Activated CD4-positive, alpha-beta memory T cell treated with anti-CD3 and anti-CD28 coated beads, Interleukin-2, amount 10 ng/mL, durations not matched to agents 7 days and 5 days (primary cell): Measurements from ENCODE around the gene TSPEAR. TPM values are rescaled to one million over a fixed set of nuclear protein-coding genes. Genes with fewer than 3 reads are reported as not detected.
"Not testable (repeated sequence)": the region's sequence is repeated elsewhere in the genome, so short reads cannot be mapped to it uniquely, and the experiment has no call there.

Experiments used
- CTCF ChIA-PET: fragments of 350-600 bp; sonication (Branson Sonifier 250); formaldehyde crosslinking; loops from one replicate; lab custom pipeline; 2021; ENCODE audit warnings: antibody characterized with exemption, inconsistent platforms; lab: Charles Lee
- POLR2A ChIA-PET: fragments of 350-600 bp; sonication (Branson Sonifier 250); formaldehyde crosslinking; loops from one replicate; lab custom pipeline; 2021; ENCODE audit warnings: antibody characterized with exemption; lab: Charles Lee
- DNase-seq: peaks from one replicate; pipeline ENCODE4 v3.0.0-alpha.2; 2020
- H3K27ac Mint-ChIP-seq: one replicate; pipeline ENCODE4 v1.8.0; 2021; ENCODE audit warnings: mild to moderate bottlenecking, mixed read lengths
- H3K27me3 Mint-ChIP-seq: one replicate; pipeline ENCODE4 v1.8.0; 2021; ENCODE audit warnings: mixed read lengths
- H3K36me3 Mint-ChIP-seq: one replicate; pipeline ENCODE4 v1.8.0; 2021; ENCODE audit warnings: low read depth, mixed read lengths
- H3K4me1 Mint-ChIP-seq: one replicate; pipeline ENCODE4 v1.8.0; 2021; ENCODE audit warnings: mixed read lengths
- H3K4me3 Mint-ChIP-seq: one replicate; pipeline ENCODE4 v1.8.0; 2021; ENCODE audit warnings: mild to moderate bottlenecking, mixed read lengths
- H3K9me3 Mint-ChIP-seq: one replicate; pipeline ENCODE4 v1.8.0; 2021; ENCODE audit warnings: mixed read lengths
- total RNA-seq, 2 experiments: library from RNA; stranded (reverse); gene quantifications; one replicate each; pipeline ENCODE4 v1.2.3, GENCODE V29; 2021

The TSPEAR gene
- total RNA-seq, 2 experiments from 2014 or later: not detected

DNA sequence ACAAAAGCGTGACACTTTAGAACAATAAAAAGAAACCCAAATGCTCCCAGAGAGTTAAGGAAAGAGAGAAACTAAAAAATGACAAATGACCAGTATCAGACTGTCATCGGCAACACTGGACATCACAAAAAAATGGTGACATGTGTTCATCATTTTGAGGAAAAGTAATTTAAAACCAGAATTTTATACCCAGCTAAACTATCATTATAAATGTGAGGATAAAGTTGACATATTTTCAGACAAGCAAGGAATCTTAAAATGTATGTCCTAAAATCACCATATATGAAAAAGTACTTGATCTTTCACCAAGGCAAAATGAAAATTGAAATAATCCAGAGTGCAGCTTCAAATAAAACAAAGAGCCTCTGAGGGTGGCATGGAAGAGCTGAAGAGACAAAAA lies 66.5 kb downstream of the TSPEAR start:
- H3K4me3 Mint-ChIP-seq: no peak overlapping the region
- POLR2A ChIA-PET: interaction anchor here (1.5 kb wide), 1 partner anchor 12 kb away, joined by 3 read pairs; the partner anchor contains the start of gene KRTAP12-3
- no peak overlapping the region for H3K27ac Mint-ChIP-seq
- CTCF ChIA-PET: interaction anchor here (1.0 kb wide), 1 partner anchor 10 kb away, joined by 3 read pairs; the partner anchor contains the start of gene KRTAP12-4
- H3K4me1 Mint-ChIP-seq: no peaks in the 10 kb centered on the region
- peaks cover 42% of the 10 kb centered on the region for H3K9me3 Mint-ChIP-seq
- DNase-seq: no peak
- H3K27me3 Mint-ChIP-seq: peaks cover 10% of the 10 kb centered on the region
- peaks cover 20% of the 10 kb centered on the region for H3K36me3 Mint-ChIP-seq

GRCh38 chr21:44643741-44644310 lies 67.5 kb downstream of the TSPEAR start:
- no peak overlapping the region for H3K4me3 Mint-ChIP-seq
- H3K9me3 Mint-ChIP-seq: peaks cover 42% of the 10 kb centered on the region
- no peaks in the 10 kb centered on the region for H3K4me1 Mint-ChIP-seq
- DNase-seq: no peak
- peaks cover 10% of the 10 kb centered on the region for H3K27me3 Mint-ChIP-seq
- ChIA-PET POLR2A (no interaction called here), CTCF (no interaction called here)
- no peak overlapping the region for H3K27ac Mint-ChIP-seq
- peaks cover 20% of the 10 kb centered on the region for H3K36me3 Mint-ChIP-seq

- Mint-ChIP-seq H3K27ac (no peak overlapping the region), H3K9me3 (peaks cover 39% of the 10 kb centered on the region), H3K27me3 (peaks cover 11% of the 10 kb centered on the region), H3K36me3 (peaks cover 20% of the 10 kb centered on the region), H3K4me1 (no peaks in the 10 kb centered on the region), H3K4me3 (no peak overlapping the region)
- no peak for DNase-seq
- CTCF ChIA-PET: no interaction called here
- POLR2A ChIA-PET: no interaction called here
These were observed 70.6 kb downstream of the TSPEAR start for GRCh38 chr21:44640761-44641160.

DNA sequence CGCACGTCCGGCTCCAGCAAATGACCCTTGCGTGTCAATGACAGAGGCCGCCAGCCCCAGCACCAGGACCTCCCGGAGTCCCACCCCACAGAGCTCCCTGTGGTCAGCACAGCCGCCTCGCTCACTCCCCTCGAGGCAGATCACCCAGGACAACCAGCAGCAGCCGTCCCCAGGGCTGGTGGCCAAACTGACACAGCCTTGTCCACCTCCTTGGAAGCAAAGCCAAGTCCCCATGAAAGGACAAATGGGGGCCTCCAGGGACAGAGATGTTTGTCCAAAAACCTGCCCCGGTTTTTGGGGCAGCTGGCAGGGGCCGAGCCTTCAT lies 72.1 kb downstream of the TSPEAR start:
- Mint-ChIP-seq H3K27me3 (peaks cover 14% of the 10 kb centered on the region), H3K9me3 (peaks cover 35% of the 10 kb centered on the region), H3K27ac (peak overlapping the region; percentile 24), H3K4me3 (no peak overlapping the region), H3K4me1 (no peaks in the 10 kb centered on the region), H3K36me3 (peaks cover 12% of the 10 kb centered on the region)
- ChIA-PET CTCF (no interaction called here), POLR2A (no interaction called here)
- no peak for DNase-seq

- POLR2A ChIA-PET, DNase-seq, H3K4me1 Mint-ChIP-seq, H3K36me3 Mint-ChIP-seq, H3K4me3 Mint-ChIP-seq, CTCF ChIA-PET: not testable (repeated sequence)
- Mint-ChIP-seq H3K27ac (peak overlapping the region; percentile 24), H3K9me3 (peaks cover 32% of the 10 kb centered on the region), H3K27me3 (peaks cover 14% of the 10 kb centered on the region)
These were observed 72.7 kb downstream of the TSPEAR start for GRCh38 chr21:44638506-44639330.

DNA sequence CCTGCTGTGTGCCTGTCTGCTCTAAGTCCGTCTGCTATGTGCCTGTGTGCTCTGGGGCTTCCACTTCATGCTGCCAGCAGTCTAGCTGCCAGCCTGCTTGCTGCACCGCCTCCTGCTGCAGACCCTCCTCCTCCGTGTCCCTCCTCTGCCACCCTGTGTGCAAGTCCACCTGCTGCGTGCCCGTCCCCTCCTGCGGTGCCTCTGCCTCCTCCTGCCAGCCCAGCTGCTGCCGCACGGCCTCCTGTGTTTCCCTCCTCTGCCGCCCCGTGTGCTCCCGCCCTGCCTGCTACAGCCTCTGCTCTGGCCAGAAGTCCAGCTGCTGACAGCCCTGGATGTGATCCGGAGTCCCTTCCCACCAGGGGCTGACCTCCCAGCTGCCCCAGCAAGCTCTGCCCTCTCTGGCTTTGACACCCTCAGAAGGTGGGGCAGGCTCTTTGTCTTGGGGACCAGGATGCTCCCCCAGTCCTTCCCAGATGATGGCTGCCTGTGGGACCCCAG lies 73.5 kb downstream of the TSPEAR start:
- Mint-ChIP-seq H3K27me3 (peaks cover 15% of the 10 kb centered on the region), H3K9me3 (peaks cover 25% of the 10 kb centered on the region)
- CTCF ChIA-PET, H3K27ac Mint-ChIP-seq, H3K4me1 Mint-ChIP-seq, H3K36me3 Mint-ChIP-seq, DNase-seq, H3K4me3 Mint-ChIP-seq, POLR2A ChIA-PET: not testable (repeated sequence)

DNA sequence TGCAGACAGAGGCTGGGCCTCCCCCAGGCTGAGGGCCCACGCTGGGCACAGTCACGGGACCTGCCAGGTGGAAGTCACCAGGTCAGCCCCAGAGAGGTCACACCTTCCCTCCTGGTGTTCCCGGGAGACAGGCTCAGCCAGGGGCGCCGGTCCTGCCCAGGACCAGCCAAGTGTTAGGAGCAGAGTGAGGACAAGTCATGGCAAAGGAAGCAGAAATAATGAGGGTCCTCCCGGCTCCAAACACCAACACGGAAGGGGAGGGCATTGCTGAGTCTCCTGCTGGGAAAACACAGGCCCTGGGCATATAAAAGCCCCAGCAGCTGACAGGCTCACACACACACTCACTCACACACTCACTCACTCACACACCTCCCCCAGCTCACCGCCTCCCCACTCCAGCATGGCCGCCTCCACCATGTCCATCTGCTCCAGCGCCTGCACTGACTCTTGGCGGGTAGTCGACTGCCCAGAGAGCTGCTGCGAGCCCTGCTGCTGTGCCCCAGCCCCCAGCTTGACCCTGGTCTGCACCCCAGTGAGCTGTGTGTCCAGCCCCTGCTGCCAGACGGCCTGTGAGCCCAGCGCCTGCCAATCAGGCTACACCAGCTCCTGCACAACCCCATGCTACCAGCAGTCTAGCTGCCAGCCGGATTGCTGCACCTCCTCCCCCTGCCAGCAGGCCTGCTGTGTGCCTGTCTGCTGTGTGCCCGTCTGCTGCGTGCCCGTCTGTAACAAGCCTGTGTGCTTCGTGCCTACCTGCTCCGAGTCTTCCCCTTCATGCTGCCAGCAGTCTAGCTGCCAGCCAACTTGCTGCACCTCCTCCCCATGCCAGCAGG lies 74.1 kb downstream of the TSPEAR start, which contains the start of gene KRTAP10-10:
Gene KRTAP10-10 (plus strand): TSS at position 339 of the 833 bp plus-strand sequence. CDS start 62 bp downstream, at position 401.
- H3K4me3 Mint-ChIP-seq: no peak within 1 kb of the TSS
- peaks cover 17% of the 10 kb centered on the region for H3K27me3 Mint-ChIP-seq
- DNase-seq: no peak
- H3K9me3 Mint-ChIP-seq: peaks cover 24% of the 10 kb centered on the region
- H3K27ac Mint-ChIP-seq: no peak within 1 kb of the TSS
- ChIA-PET CTCF (no interaction called here), POLR2A (no interaction called here)
- no peaks in the 10 kb centered on the region for H3K4me1 Mint-ChIP-seq
- peaks cover 5% of the 10 kb centered on the region for H3K36me3 Mint-ChIP-seq

DNA sequence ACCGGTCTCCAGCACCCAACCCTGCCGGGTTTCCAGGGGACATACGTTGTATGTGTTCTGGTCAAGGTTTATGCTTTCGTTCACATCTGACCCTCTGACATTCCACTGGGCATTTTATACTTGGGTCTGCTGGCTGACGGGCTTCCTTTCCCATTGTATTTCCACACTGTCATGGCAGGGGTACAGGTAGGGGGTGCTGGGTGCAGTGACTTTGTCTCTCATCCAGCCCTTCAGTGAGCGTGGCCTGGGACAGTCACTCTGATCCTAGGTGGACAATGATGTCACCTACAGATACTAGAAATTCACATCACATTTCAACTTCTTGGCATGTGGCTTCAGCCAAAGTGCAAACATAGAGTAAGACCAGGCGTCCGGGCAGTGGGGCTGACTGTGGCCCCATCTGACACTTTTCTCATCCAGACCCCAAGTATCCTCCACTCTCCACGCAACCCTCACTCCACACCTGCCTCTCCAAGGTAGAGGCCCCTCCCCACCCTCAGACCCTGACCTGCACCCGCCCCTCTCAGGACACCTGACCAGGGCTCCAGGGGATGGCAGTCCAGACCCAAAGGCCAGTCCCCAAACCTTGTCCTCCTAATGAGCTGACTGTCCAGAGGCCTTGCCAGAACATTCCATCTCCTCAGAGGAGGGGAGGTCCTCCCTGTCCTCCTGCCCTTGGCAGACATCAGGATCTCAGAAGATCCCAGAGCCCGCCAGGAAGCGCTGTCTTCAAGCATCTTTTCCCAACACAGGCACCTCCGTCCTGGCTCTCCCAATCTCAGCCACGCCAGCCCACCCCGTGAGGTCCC lies 75.0 kb downstream of the TSPEAR start:
- Mint-ChIP-seq H3K27ac (no peak overlapping the region), H3K27me3 (peaks cover 22% of the 10 kb centered on the region), H3K4me1 (no peaks in the 10 kb centered on the region), H3K9me3 (peaks cover 29% of the 10 kb centered on the region), H3K36me3 (peaks cover 11% of the 10 kb centered on the region), H3K4me3 (no peak overlapping the region)
- no peak for DNase-seq
- ChIA-PET POLR2A (no interaction called here), CTCF (no interaction called here)

GRCh38 chr21:44632067-44632466 lies 79.3 kb downstream of the TSPEAR start:
- Mint-ChIP-seq H3K9me3 (peaks cover 33% of the 10 kb centered on the region), H3K27ac (no peak overlapping the region), H3K4me1 (peaks cover 13% of the 10 kb centered on the region), H3K36me3 (peaks cover 24% of the 10 kb centered on the region), H3K27me3 (peaks cover 22% of the 10 kb centered on the region), H3K4me3 (no peak overlapping the region)
- no peak for DNase-seq
- ChIA-PET CTCF (no interaction called here), POLR2A (no interaction called here)

DNA sequence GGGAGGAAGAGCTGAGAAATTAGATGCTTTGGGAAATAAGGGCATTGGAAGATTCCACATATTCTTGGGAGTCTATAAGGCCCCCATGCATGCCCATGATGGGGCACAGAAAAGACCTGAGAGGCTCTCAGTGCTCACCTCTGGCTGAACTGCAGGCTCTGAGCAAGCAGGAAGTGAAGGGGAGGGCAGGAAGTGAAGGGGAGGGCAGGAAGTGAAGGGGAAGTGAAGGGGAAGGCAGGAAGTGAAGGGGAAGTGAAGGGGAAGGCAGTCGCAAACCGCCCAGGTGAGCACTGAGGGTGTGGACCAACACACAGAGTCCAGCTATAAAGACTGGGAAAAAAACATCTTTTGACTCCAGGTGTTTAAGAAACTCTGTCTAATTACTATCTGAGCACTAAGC lies 80.9 kb downstream of the TSPEAR start:
- Mint-ChIP-seq H3K9me3 (peaks cover 33% of the 10 kb centered on the region), H3K4me1 (peaks cover 14% of the 10 kb centered on the region), H3K4me3 (no peak overlapping the region), H3K27me3 (peaks cover 22% of the 10 kb centered on the region), H3K36me3 (peaks cover 24% of the 10 kb centered on the region), H3K27ac (peak overlapping the region; percentile 2)
- ChIA-PET POLR2A (no interaction called here), CTCF (no interaction called here)
- no peak for DNase-seq

GRCh38 chr21:44628707-44629391 lies 82.5 kb downstream of the TSPEAR start:
- DNase-seq: no peak
- Mint-ChIP-seq H3K36me3 (peaks cover 36% of the 10 kb centered on the region), H3K4me3 (no peak overlapping the region), H3K9me3 (peaks cover 40% of the 10 kb centered on the region), H3K4me1 (peaks cover 14% of the 10 kb centered on the region), H3K27ac (no peak overlapping the region), H3K27me3 (peaks cover 28% of the 10 kb centered on the region)
- ChIA-PET POLR2A (interaction anchor here (0.5 to 0.8 kb wide), 2 partner anchors 10 to 14 kb away, joined by 3 read pairs; no protein-coding TSS in a partner anchor), CTCF (no interaction called here)

GRCh38 chr21:44627831-44628233 lies 83.5 kb downstream of the TSPEAR start:
- H3K27ac Mint-ChIP-seq, POLR2A ChIA-PET, DNase-seq, H3K4me3 Mint-ChIP-seq, CTCF ChIA-PET: not testable (repeated sequence)
- Mint-ChIP-seq H3K36me3 (peaks cover 43% of the 10 kb centered on the region), H3K9me3 (peaks cover 47% of the 10 kb centered on the region), H3K4me1 (peaks cover 14% of the 10 kb centered on the region), H3K27me3 (peaks cover 26% of the 10 kb centered on the region)
